Measurements from ENCODE around the gene AOAH.

DNA sequence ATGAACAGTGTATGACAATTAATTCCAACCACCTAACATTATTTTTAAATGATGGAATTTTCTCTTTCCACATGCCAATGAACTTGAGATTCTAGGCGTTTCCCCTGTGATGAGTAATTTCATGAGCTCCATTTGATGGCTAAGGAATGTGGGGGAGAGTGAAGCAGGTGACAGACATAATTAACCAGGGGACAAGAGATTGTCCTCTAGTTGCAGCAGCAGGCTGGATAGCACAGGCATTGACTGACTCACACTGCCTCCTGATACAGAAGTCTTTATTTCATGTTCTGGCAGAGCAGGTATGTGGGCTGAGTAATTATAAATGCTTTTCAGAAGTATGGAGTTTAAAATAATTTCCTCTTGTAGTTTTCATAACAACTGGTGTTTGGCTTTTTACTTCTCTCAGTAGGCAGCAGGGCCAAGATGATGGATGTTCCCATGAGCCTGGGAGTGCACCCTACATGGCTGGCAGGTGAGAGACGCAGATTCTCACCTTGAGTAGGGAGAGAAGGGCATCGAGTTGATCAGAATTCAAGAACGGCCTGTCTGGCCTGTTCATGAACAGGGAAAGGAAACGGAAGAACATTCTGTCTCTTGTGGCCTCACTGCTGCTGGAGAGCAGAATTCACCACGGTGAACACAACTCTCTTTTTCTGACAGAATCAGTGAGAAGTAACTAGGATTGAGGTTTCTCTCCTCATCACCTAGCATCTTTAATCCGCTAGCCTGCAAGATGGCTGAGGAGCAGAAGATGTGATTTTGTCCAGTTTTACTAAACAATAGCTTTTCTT is 118.8 kb downstream of the AOAH start:
- TF ChIP-seq, protein P1, sequence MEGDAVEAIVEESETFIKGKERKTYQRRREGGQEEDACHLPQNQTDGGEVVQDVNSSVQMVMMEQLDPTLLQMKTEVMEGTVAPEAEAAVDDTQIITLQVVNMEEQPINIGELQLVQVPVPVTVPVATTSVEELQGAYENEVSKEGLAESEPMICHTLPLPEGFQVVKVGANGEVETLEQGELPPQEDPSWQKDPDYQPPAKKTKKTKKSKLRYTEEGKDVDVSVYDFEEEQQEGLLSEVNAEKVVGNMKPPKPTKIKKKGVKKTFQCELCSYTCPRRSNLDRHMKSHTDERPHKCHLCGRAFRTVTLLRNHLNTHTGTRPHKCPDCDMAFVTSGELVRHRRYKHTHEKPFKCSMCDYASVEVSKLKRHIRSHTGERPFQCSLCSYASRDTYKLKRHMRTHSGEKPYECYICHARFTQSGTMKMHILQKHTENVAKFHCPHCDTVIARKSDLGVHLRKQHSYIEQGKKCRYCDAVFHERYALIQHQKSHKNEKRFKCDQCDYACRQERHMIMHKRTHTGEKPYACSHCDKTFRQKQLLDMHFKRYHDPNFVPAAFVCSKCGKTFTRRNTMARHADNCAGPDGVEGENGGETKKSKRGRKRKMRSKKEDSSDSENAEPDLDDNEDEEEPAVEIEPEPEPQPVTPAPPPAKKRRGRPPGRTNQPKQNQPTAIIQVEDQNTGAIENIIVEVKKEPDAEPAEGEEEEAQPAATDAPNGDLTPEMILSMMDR (IDR thresholded peaks at IDR 0.05) = no peak
- no peak for TF ChIP-seq POLR2A (IDR thresholded peaks at IDR 0.05)
